SK-N-MC (cell line): Measurements from ENCODE around the gene PDZRN4.

Experiments used
- EZH2 ChIP-seq: fragments of 200-600 bp; sonication (generic); IDR thresholded peaks from one replicate; pipeline ENCODE4 v1.6.1; 2017; ENCODE audit warnings: antibody characterized with exemption
- POLR2AphosphoS5 ChIP-seq: IDR thresholded peaks from 2 replicates; pipeline ENCODE4 v1.6.1; 2012; ENCODE audit warnings: mild to moderate bottlenecking, low read depth, low read length, borderline replicate concordance

DNA sequence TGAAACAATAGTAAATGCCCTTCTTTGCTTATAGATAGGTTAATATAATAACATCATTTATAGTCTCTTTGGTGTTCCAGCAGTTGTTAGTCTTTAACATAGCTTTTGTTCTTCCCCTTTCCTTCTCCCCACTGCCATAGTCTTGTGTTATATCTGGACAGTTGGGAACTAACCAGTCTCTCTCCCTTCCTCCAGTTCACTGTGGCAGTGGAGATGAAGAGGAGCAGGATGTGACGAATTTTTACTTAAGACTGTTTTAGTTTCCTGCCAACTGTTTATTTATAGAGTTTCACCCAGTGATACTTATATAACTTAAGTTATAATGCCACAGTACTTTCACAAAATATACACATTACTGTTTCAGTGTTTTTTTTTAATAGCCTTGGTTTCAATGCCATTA, 277.4 kb downstream of the PDZRN4 start:
- TF ChIP-seq EZH2 = no peak
- no peak for TF ChIP-seq POLR2AphosphoS5
